HCT116 (cell line): ENCODE measurements around the gene GGT5. TPM values are rescaled to one million over a fixed set of nuclear protein-coding genes. Genes with fewer than 3 reads are reported as not detected.

ENCODE experiments used
- ATAC-seq: fragments of 200-7000 bp; cut with Tn5 transposase; 2 replicates; pipeline ENCODE4 v1.9.1; 2020; ENCODE audit warnings: mild to moderate bottlenecking, moderate library complexity
- BruUV-seq: library from RNA; stranded (reverse); fragments of 400-500 nt; replicated peaks from 2 replicates; lab custom pipeline; 2021; lab: Mats Ljungman, UMichigan
- CTCF ChIA-PET: fragments of 300-600 bp; sonication (Branson Sonifier 250); formaldehyde crosslinking; loops from one replicate; lab custom pipeline; 2021; ENCODE audit warnings: antibody characterized with exemption; lab: Charles Lee
- POLR2A ChIA-PET: fragments of 300-600, 350-600 bp; sonication (Branson Sonifier 250); formaldehyde crosslinking; loops from one replicate; lab custom pipeline; 2021; ENCODE audit warnings: antibody characterized with exemption; lab: Charles Lee
- RAD21 ChIA-PET, 2 experiments: fragments of 300-600 bp; sonication (Branson Sonifier 250); formaldehyde crosslinking; loops; one replicate each; lab custom pipeline; 2023; ENCODE audit warnings: low total read pairs in 2 of 2; ENCODE audit not compliant: uncharacterized antibody in 2 of 2, unreplicated experiment in 2 of 2, low non-redundant PET in 1 of 2; lab: Charles Lee
- DNase-seq: peaks from one replicate; pipeline ENCODE4 v3.0.0-alpha.2; 2010; ENCODE audit warnings: low read depth, low spot score
- H2AFZ ChIP-seq: fragments of 200-600 bp; shearing (Covaris generic), sonication (generic); 2 replicates; pipeline ENCODE4 v1.6.1; 2017; ENCODE audit warnings: low read depth, mixed run types, mixed read lengths, antibody characterized with exemption, low read length; ENCODE audit not compliant: poor library complexity, severe bottlenecking
- H3K27ac ChIP-seq: 2 replicates; pipeline ENCODE4 v1.5.1; 2012; ENCODE audit warnings: low read depth, low read length
- H3K27me3 ChIP-seq: fragments of 200-600 bp; sonication (generic); 2 replicates; pipeline ENCODE4 v1.6.1; 2016; ENCODE audit warnings: mixed run types, low read length, mixed read lengths; ENCODE audit not compliant: insufficient read depth
- H3K36me3 ChIP-seq, 2 experiments: fragments of 200-500 bp in 1 of 2; fragments of 200-600 bp in 1 of 2; sonication (Bioruptor generic) in 1 of 2; sonication (generic) in 1 of 2; 2 replicates each; pipeline versions ENCODE4 v1.5.1 to v1.6.1; 2014 to 2016; ENCODE audit warnings: low read length in 2 of 2, inconsistent platforms in 1 of 2, mixed read lengths in 1 of 2, mixed run types in 1 of 2; ENCODE audit not compliant: insufficient read depth in 2 of 2, control insufficient read depth in 1 of 2
- H3K4me1 ChIP-seq, 2 experiments: fragments of 200-600 bp in 1 of 2; sonication (generic) in 1 of 2; 2 replicates each; pipeline versions ENCODE4 v1.5.1 to v1.6.1; 2012 to 2017; ENCODE audit warnings: low read length in 2 of 2, inconsistent platforms in 1 of 2, mild to moderate bottlenecking in 1 of 2, mixed read lengths in 1 of 2, mixed run types in 1 of 2, moderate library complexity in 1 of 2; ENCODE audit not compliant: insufficient read depth in 2 of 2, control insufficient read depth in 1 of 2
- H3K4me2 ChIP-seq: fragments of 200-600 bp; sonication (generic); 2 replicates; pipeline ENCODE4 v1.6.1; 2017; ENCODE audit warnings: mixed run types, low read length, mixed read lengths
- H3K4me3 ChIP-seq, 2 experiments: fragments of 200-600 bp in 1 of 2; sonication (generic) in 1 of 2; replicated peaks in 1 of 2; 2 replicates each; pipeline ENCODE4 v1.5.1; 2011 to 2016; ENCODE audit warnings: low read length in 2 of 2, control low read depth in 1 of 2, low read depth in 1 of 2, mild to moderate bottlenecking in 1 of 2, mixed read lengths in 1 of 2, mixed run types in 1 of 2
- H3K79me2 ChIP-seq: fragments of 200-600 bp; sonication (generic); 2 replicates; pipeline ENCODE4 v1.6.1; 2017; ENCODE audit warnings: mild to moderate bottlenecking, mixed run types, low read length, moderate library complexity, mixed read lengths; ENCODE audit not compliant: insufficient read depth
- H3K9ac ChIP-seq: fragments of 200-600 bp; sonication (generic); 2 replicates; pipeline ENCODE4 v1.6.1; 2016; ENCODE audit warnings: low read length, mixed read lengths
- H3K9me2 ChIP-seq: fragments of 200-600 bp; sonication (generic), shearing (Covaris generic); 2 replicates; pipeline ENCODE4 v1.6.1; 2017; ENCODE audit warnings: mixed run types, mild to moderate bottlenecking, moderate library complexity; ENCODE audit not compliant: insufficient read depth
- H3K9me3 ChIP-seq, 2 experiments: fragments of 200-500 bp in 1 of 2; fragments of 200-600 bp in 1 of 2; sonication (Bioruptor generic) in 1 of 2; sonication (generic) in 1 of 2; 2 replicates each; pipeline ENCODE4 v1.6.1; 2014 to 2017; ENCODE audit warnings: low read length in 2 of 2, mixed read lengths in 2 of 2, inconsistent platforms in 1 of 2, low read depth in 1 of 2, mild to moderate bottlenecking in 1 of 2, mixed run types in 1 of 2, moderate library complexity in 1 of 2; ENCODE audit not compliant: control insufficient read depth in 1 of 2, insufficient read depth in 1 of 2
- H4K20me1 ChIP-seq: fragments of 200-600 bp; sonication (generic), shearing (Covaris generic); 2 replicates; pipeline ENCODE4 v1.6.1; 2017; ENCODE audit warnings: mixed run types, mild to moderate bottlenecking, moderate library complexity; ENCODE audit not compliant: insufficient read depth
- CBX3 ChIP-seq: IDR thresholded peaks from 2 replicates; pipeline ENCODE4 v1.6.1; 2012; ENCODE audit warnings: low read depth
- ELF1 ChIP-seq: IDR thresholded peaks from 2 replicates; pipeline ENCODE4 v1.6.1; 2012; ENCODE audit warnings: low read depth, borderline replicate concordance
- EZH2 ChIP-seq: fragments of 200-600 bp; sonication (generic); IDR thresholded peaks from 2 replicates; pipeline ENCODE4 v1.6.1; 2017; ENCODE audit warnings: antibody characterized with exemption, mixed run types
- JUND ChIP-seq: IDR thresholded peaks from 2 replicates; pipeline ENCODE4 v1.6.1; 2012
- POLR2AphosphoS5 ChIP-seq: IDR thresholded peaks from 2 replicates; pipeline ENCODE4 v1.6.1; 2011; ENCODE audit warnings: mild to moderate bottlenecking, low read depth, low read length, moderate library complexity
- SP1 ChIP-seq: IDR thresholded peaks from 2 replicates; pipeline ENCODE4 v1.6.1; 2012; ENCODE audit warnings: low read depth
- YY1 ChIP-seq: IDR thresholded peaks from 2 replicates; pipeline ENCODE4 v1.6.1; 2011; ENCODE audit warnings: low read length, low read depth, moderate library complexity, mild to moderate bottlenecking; ENCODE audit not compliant: insufficient replicate concordance; ENCODE audit errors: extremely low read depth
- ZNF274 ChIP-seq: fragments of 200-500 bp; sonication (Bioruptor generic); IDR thresholded peaks from 2 replicates; pipeline ENCODE4 v1.6.1; 2014; ENCODE audit warnings: mild to moderate bottlenecking, low read depth, low read length, inconsistent platforms
- intact Hi-C: fragments of 100-400 bp; cut with micrococcal nuclease; formaldehyde crosslinking; loops from 2 replicates; pipeline ENCODE4 v1.10.0; 2022
- total RNA-seq: library from RNA; stranded (reverse); gene quantifications from one replicate; pipeline ENCODE4 v1.2.1, GENCODE V29; 2021; ENCODE audit not compliant: unreplicated experiment
- TF ChIP-seq, protein P1 (sequence below): IDR thresholded peaks from 2 replicates; pipeline ENCODE4 v1.6.1; 2012
- TF ChIP-seq, protein P2 (sequence below): IDR thresholded peaks from 2 replicates; pipeline ENCODE4 v1.6.1; 2012; ENCODE audit warnings: low read depth
- TF ChIP-seq, protein P3 (sequence below): IDR thresholded peaks from 2 replicates; pipeline ENCODE4 v1.6.1; 2011; ENCODE audit warnings: mild to moderate bottlenecking, low read length, moderate library complexity; ENCODE audit not compliant: insufficient replicate concordance; ENCODE audit errors: extremely low read depth

Gene GGT5
- total RNA-seq, 1 experiment from 2014 or later: 0.57 TPM

DNA sequence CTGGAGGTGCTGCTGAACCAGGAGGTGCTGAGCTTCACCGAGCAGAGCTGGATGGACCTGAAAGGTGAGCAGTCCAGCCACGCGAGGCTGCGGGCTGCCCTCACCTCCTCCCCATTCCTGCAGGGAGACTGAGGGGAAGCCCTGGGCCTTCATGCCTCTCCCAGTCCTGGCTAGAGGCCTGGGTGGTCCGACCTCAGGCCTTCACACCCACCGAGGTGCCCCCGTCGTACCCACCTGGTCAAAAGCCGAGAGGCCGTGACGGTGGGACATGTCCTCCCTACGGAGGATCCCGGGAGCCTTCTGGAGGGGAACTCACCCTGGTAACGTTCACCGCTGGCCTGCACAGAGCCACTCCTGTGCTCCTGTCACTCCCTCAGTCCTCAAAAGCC, 58.5 kb downstream of the GGT5 start:
- TF ChIP-seq, protein P1, sequence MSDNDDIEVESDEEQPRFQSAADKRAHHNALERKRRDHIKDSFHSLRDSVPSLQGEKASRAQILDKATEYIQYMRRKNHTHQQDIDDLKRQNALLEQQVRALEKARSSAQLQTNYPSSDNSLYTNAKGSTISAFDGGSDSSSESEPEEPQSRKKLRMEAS: no peak
- TF ChIP-seq ZNF274: no peak
- no peak for TF ChIP-seq EZH2
- no peak for TF ChIP-seq SP1
- TF ChIP-seq, protein P2, sequence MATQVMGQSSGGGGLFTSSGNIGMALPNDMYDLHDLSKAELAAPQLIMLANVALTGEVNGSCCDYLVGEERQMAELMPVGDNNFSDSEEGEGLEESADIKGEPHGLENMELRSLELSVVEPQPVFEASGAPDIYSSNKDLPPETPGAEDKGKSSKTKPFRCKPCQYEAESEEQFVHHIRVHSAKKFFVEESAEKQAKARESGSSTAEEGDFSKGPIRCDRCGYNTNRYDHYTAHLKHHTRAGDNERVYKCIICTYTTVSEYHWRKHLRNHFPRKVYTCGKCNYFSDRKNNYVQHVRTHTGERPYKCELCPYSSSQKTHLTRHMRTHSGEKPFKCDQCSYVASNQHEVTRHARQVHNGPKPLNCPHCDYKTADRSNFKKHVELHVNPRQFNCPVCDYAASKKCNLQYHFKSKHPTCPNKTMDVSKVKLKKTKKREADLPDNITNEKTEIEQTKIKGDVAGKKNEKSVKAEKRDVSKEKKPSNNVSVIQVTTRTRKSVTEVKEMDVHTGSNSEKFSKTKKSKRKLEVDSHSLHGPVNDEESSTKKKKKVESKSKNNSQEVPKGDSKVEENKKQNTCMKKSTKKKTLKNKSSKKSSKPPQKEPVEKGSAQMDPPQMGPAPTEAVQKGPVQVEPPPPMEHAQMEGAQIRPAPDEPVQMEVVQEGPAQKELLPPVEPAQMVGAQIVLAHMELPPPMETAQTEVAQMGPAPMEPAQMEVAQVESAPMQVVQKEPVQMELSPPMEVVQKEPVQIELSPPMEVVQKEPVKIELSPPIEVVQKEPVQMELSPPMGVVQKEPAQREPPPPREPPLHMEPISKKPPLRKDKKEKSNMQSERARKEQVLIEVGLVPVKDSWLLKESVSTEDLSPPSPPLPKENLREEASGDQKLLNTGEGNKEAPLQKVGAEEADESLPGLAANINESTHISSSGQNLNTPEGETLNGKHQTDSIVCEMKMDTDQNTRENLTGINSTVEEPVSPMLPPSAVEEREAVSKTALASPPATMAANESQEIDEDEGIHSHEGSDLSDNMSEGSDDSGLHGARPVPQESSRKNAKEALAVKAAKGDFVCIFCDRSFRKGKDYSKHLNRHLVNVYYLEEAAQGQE: no peak
- TF ChIP-seq ELF1: no peak
- TF ChIP-seq POLR2AphosphoS5: no peak
- no peak for TF ChIP-seq JUND
- TF ChIP-seq, protein P3, sequence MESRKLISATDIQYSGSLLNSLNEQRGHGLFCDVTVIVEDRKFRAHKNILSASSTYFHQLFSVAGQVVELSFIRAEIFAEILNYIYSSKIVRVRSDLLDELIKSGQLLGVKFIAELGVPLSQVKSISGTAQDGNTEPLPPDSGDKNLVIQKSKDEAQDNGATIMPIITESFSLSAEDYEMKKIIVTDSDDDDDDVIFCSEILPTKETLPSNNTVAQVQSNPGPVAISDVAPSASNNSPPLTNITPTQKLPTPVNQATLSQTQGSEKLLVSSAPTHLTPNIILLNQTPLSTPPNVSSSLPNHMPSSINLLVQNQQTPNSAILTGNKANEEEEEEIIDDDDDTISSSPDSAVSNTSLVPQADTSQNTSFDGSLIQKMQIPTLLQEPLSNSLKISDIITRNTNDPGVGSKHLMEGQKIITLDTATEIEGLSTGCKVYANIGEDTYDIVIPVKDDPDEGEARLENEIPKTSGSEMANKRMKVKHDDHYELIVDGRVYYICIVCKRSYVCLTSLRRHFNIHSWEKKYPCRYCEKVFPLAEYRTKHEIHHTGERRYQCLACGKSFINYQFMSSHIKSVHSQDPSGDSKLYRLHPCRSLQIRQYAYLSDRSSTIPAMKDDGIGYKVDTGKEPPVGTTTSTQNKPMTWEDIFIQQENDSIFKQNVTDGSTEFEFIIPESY: no peak
- no peak for TF ChIP-seq CBX3
- TF ChIP-seq YY1: no peak
- CTCF ChIA-PET: no interaction called here
- POLR2A ChIA-PET: no interaction called here

More for the DNA sequence above, 58.5 kb downstream of the GGT5 start:
- Histone ChIP-seq H3K79me2 (no peaks in the 10 kb centered on the region), H3K9me2 (no peaks in the 10 kb centered on the region), H3K4me2 (no peak overlapping the region), H3K4me1 (peaks cover 32 to 35% of the 10 kb centered on the region in 2 experiments), H3K4me3 (no peak overlapping the region), H4K20me1 (no peaks in the 10 kb centered on the region), H3K9me3 (no peaks in the 10 kb centered on the region), H3K27me3 (no peaks in the 10 kb centered on the region), H3K27ac (no peak overlapping the region; the same call in 1 of the 2 replicates), H3K36me3 (no peaks in the 10 kb centered on the region), H2AFZ (no peak overlapping the region), H3K9ac (no peak overlapping the region)
- DNase-seq (no peak), ATAC-seq (no peak)
- no TSS peak for BruUV-seq
- intact Hi-C loops: loop anchor here (10.0 kb wide), 1 partner anchor 338 kb away; no protein-coding TSS in a partner anchor
- RAD21 ChIA-PET: no interaction called here
